Activated CD8-positive, alpha-beta memory T cell treated with anti-CD3 and anti-CD28 coated beads, Interleukin-2, amount 10 ng/mL, durations not matched to agents 7 days and 5 days (primary cell): ENCODE measurements around the gene LCMT1. TPM values are rescaled to one million over a fixed set of nuclear protein-coding genes. Genes with fewer than 3 reads are reported as not detected.
"Not testable (repeated sequence)": the region's sequence is repeated elsewhere in the genome, so short reads cannot be mapped to it uniquely, and the experiment has no call there.

ENCODE experiments used
- ATAC-seq: fragments of 150-1000 bp; cut with Tn5 transposase; one replicate; pipeline ENCODE4 v1.10.0; 2021; ENCODE audit warnings: moderate library complexity
- CTCF ChIA-PET: fragments of 350-600 bp; sonication (Branson Sonifier 250); formaldehyde crosslinking; loops from one replicate; lab custom pipeline; 2021; ENCODE audit warnings: antibody characterized with exemption; lab: Charles Lee
- DNase-seq: peaks from one replicate; pipeline ENCODE4 v3.0.0-alpha.2; 2020
- H3K27ac Mint-ChIP-seq: one replicate; pipeline ENCODE4 v1.8.0; 2021; ENCODE audit warnings: mild to moderate bottlenecking, mixed read lengths
- H3K27me3 Mint-ChIP-seq: one replicate; pipeline ENCODE4 v1.8.0; 2021; ENCODE audit warnings: mixed read lengths
- H3K36me3 Mint-ChIP-seq: one replicate; pipeline ENCODE4 v1.8.0; 2021; ENCODE audit warnings: mild to moderate bottlenecking, mixed read lengths
- H3K4me1 Mint-ChIP-seq: one replicate; pipeline ENCODE4 v1.8.0; 2021; ENCODE audit warnings: mixed read lengths
- H3K4me3 Mint-ChIP-seq: one replicate; pipeline ENCODE4 v1.8.0; 2021; ENCODE audit warnings: mild to moderate bottlenecking, moderate library complexity, mixed read lengths
- H3K9me3 Mint-ChIP-seq: one replicate; pipeline ENCODE4 v1.8.0; 2022; ENCODE audit warnings: low read depth, mixed read lengths
- total RNA-seq, 2 experiments: library from RNA; stranded (reverse); gene quantifications; one replicate each; pipeline ENCODE4 v1.2.3, GENCODE V29; 2021

Gene LCMT1
- total RNA-seq, result 10 to 100 TPM; 38.9 to 44.6 TPM

DNA sequence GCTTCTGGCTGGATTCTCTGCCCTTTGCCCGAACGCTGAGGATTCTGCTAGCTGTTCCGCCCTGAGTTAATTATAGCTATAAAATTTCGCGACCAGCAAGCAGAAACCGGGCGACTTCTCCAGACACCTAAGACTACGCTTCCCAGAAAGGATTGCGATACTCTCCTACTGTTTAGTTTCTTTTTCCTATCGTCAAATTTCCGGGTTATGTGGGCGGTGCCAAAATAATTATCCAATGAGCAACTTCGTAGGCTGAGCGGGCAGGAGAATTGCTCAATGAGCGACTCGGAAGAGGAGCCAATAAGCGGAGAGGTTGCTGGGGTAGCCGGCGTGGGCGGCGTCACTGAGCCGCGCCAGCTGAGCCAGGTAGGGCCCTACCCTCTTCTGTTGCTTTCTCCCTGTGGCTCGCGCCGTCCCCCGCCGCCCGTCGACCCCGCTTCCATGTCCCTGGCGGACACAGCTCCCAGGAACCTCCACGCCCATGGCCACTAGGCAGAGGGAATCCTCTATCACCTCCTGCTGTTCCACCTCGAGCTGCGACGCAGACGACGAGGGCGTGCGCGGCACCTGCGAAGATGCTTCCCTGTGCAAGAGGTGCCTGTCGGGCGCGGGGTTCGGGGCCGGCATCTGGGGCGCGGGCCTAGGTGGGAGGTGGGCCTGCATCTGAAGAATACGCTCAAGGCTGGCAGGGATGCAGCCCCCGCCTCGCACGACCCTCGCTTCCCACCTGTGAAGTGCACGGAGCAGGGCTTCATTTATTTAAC, at the start of gene LCMT1:
Gene LCMT1, plus strand, starts transcription at position 340 of the 764 bp plus-strand sequence. Its CDS starts 142 bp downstream, at position 482.
- Mint-ChIP-seq H3K4me3 (peak within 1 kb of the TSS; percentile 82), H3K4me1 (peaks cover 54% of the 10 kb centered on the region), H3K27ac (peak within 1 kb of the TSS; percentile 97), H3K27me3 (no peaks in the 10 kb centered on the region), H3K36me3 (peaks cover 3% of the 10 kb centered on the region), H3K9me3 (no peaks in the 10 kb centered on the region)
- CTCF ChIA-PET, result interaction anchor here (0.7 to 7.7 kb wide), 11 partner anchors 15 to 381 kb away, joined by 3 to 75 read pairs (median 3); no protein-coding TSS in a partner anchor
- ATAC-seq, result peak; percentile 93
- DNase-seq, result peak; percentile 97

DNA sequence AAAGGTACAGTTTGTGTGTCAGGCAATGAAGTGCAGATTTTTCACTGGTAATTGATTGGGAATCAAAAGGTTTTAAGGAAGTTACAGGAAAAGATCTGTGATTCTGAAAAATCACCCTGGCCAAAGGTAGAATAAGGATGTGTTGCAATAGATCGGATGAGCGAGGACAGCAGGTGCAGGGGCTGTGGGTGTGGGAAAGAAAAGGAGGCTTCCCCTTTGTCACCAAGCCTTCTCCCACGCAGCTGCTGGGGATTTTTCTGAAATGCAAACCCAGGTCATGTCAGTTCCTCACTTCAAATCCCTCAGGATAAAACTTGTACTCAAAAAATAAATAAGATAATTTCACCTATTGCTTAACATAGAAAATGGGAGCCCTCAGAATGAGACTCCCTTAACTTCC, 48.4 kb upstream of the LCMT1 start:
- H3K4me1 Mint-ChIP-seq, result peaks cover 59% of the 10 kb centered on the region
- no peaks in the 10 kb centered on the region for H3K36me3 Mint-ChIP-seq
- CTCF ChIA-PET, result no interaction called here
- no peak overlapping the region for H3K4me3 Mint-ChIP-seq
- peak overlapping the region; percentile 13 for H3K27ac Mint-ChIP-seq
- DNase-seq (no peak), ATAC-seq (no peak)
- no peaks in the 10 kb centered on the region for H3K27me3 Mint-ChIP-seq
- no peaks in the 10 kb centered on the region for H3K9me3 Mint-ChIP-seq

DNA sequence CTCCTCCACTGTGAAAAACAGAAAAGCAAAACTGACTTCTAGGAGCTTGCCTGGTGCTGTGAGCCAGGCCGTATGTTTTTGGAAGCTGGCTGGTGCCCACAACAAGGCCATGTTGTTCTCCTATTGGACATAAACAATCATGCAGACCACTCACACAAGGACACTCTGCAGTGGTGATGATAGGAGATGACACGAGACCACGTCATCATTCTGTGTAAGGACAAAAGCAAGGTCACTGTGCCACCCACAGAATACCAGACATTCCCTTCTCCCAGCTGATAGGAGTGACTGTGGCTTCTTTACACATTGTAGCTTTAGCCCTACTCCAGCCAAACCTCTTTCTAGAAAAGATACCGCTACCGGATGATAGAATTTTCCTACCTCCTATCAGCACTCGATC, 47.7 kb upstream of the LCMT1 start:
- no peak overlapping the region for H3K4me3 Mint-ChIP-seq
- CTCF ChIA-PET, result interaction anchor here (0.6 to 1.6 kb wide), 2 partner anchors 15 to 16 kb away, joined by 3 read pairs; no protein-coding TSS in a partner anchor
- H3K27ac Mint-ChIP-seq, result no peak overlapping the region
- ATAC-seq (no peak), DNase-seq (no peak)
- no peaks in the 10 kb centered on the region for H3K36me3 Mint-ChIP-seq
- H3K27me3 Mint-ChIP-seq, result no peaks in the 10 kb centered on the region
- H3K9me3 Mint-ChIP-seq, result no peaks in the 10 kb centered on the region
- H3K4me1 Mint-ChIP-seq, result peaks cover 60% of the 10 kb centered on the region

DNA sequence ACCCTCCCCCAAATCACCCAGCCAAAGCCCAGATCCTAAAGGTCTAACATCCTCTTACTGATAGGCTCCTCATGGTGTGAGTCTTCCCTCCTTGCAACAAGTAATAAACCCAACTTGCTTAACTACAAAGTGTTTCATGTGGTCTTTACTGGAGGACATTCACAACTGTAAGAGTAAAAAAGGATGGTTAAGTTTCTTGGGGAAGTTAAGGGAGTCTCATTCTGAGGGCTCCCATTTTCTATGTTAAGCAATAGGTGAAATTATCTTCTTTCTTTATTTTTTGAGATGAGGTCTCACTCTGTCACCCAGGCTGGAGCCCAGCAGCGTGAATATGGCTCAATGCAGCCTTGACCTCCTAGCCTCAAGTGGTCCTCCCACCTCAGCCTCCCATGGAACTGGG, 47.3 kb upstream of the LCMT1 start:
- ATAC-seq, H3K27ac Mint-ChIP-seq, DNase-seq, H3K4me3 Mint-ChIP-seq, H3K27me3 Mint-ChIP-seq, H3K9me3 Mint-ChIP-seq, H3K36me3 Mint-ChIP-seq: not testable (repeated sequence)
- CTCF ChIA-PET, result interaction anchor here (0.6 to 1.6 kb wide), 2 partner anchors 15 to 16 kb away, joined by 3 read pairs; no protein-coding TSS in a partner anchor
- H3K4me1 Mint-ChIP-seq, result peaks cover 60% of the 10 kb centered on the region

DNA sequence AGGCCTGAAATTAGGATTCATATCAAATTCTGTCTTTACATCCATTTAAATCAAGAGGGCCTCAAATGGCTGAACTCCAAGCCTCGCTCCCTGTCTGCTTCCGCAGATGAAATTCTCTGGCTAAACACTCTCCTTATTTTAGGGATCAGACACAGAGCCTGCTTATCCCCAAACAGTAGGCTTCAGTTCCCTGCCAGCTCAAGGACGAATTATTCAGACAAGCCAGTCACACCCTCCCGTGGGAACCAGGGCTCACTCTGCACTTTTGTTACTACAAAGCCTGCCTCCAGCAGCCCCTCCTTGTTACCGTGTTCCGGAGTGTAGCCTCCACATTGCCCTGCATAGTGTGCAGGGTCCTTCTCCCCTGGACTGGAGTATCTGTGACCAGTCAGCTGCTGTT, 46.6 kb upstream of the LCMT1 start:
- Mint-ChIP-seq H3K36me3 (no peaks in the 10 kb centered on the region), H3K27ac (no peak overlapping the region), H3K27me3 (no peaks in the 10 kb centered on the region), H3K4me3 (no peak overlapping the region), H3K4me1 (peaks cover 65% of the 10 kb centered on the region), H3K9me3 (no peaks in the 10 kb centered on the region)
- ATAC-seq (no peak), DNase-seq (no peak)
- CTCF ChIA-PET, result interaction anchor here (1.0 to 2.2 kb wide), 4 partner anchors 15 to 160 kb away, joined by 3 to 7 read pairs (median 4); no protein-coding TSS in a partner anchor

DNA sequence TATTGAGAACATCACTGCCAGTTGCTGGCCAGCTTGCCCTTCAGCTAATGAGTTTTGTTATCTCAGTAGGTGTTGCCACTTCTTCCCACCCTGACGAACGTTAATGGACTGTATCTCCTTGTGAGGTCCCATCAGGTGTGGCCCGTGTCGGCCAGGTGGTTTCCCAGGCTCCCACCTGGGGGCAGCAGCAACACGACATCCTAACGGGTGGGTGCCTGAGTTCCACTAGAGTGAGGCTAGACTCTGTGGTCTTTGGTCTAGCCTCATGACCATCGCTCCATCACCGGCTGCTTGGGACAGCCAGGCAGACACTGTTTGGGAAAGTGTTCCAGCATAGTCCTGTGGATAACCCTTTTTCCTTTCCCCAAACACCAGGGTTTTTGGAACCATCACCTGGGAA, 45.6 kb upstream of the LCMT1 start:
- ATAC-seq (no peak), DNase-seq (no peak)
- Mint-ChIP-seq H3K27me3 (no peaks in the 10 kb centered on the region), H3K36me3 (no peaks in the 10 kb centered on the region), H3K4me1 (peaks cover 56% of the 10 kb centered on the region), H3K9me3 (no peaks in the 10 kb centered on the region), H3K27ac (no peak overlapping the region), H3K4me3 (no peak overlapping the region)
- CTCF ChIA-PET, result interaction anchor here (0.6 to 2.2 kb wide), 5 partner anchors 34 to 159 kb away, joined by 3 to 13 read pairs (median 6); partner anchors contain the start of gene ARHGAP17

DNA sequence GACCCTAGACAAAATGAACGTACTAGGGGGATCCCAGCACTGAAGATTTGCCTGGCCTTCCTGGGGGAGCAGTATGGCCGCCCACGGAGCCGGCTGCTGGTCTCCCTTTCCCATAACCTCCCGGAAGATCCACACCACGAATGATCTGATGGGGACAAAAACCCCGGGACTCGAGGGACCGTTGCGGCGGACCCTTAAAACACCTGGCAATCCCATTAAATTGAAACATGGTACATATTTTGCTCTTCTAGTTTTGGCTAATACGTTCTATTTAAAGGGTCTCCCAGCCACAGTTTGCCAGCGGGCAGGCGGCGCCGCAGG, 45.2 kb upstream of the LCMT1 start:
- H3K36me3 Mint-ChIP-seq, result no peaks in the 10 kb centered on the region
- no peaks in the 10 kb centered on the region for H3K27me3 Mint-ChIP-seq
- H3K4me1 Mint-ChIP-seq, result peaks cover 52% of the 10 kb centered on the region
- no peaks in the 10 kb centered on the region for H3K9me3 Mint-ChIP-seq
- peak overlapping the region; percentile 88 for H3K27ac Mint-ChIP-seq
- peak overlapping the region; percentile 55 for H3K4me3 Mint-ChIP-seq
- CTCF ChIA-PET, result interaction anchor here (1.0 to 2.2 kb wide), 8 partner anchors 8 to 159 kb away, joined by 3 to 13 read pairs (median 6); partner anchors contain the start of gene ARHGAP17
- no peak for DNase-seq
- ATAC-seq, result no peak

DNA sequence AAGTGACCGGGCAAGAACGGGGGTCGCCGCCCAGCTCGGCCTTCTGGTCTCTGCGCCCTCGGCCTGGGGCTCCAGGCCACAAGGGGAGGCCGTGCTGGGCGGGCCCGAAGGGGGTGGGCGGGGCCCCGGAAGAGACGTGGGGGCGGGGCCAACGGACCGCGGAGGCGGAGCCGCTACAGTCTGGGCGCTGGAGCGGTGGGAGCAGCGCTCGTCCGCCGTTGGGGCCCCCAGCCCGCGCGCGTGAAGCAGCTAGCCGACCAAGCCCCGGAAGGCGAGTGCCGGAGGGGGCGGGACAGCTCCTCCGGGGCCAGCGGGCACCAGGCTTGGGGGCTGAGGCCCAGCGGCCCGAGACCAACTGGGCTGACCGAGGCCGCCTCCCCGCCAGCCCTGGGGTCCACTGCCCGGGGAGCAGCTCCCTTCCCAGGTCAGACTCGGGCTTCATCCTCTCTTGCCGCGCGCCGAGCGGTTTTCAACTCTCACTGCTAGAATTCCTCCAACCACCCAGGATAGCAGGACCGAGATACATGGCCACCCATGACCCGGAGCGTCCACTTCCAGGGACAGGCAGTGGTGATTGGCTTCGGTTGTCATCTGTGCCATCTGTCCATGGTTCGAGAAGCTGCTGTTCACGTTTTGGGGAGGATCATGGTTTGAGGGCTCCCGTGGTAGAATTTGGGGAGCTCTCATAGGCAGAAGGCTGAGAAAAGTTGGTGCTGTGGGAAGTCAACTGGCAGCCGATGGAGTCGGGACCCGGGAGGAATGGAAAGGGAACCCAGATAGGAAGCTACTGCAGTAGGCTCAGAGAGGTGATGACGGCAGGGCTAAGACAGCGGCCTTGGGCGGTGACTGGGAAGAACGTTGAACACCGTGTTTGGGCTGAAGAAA, 44.6 kb upstream of the LCMT1 start:
- DNase-seq (peak; percentile 90), ATAC-seq (peak; percentile 97)
- no peaks in the 10 kb centered on the region for H3K36me3 Mint-ChIP-seq
- H3K27me3 Mint-ChIP-seq, result no peaks in the 10 kb centered on the region
- CTCF ChIA-PET, result interaction anchor here (0.6 to 2.2 kb wide), 11 partner anchors 9 to 166 kb away, joined by 3 to 13 read pairs (median 5); partner anchors contain the start of gene ARHGAP17
- H3K4me3 Mint-ChIP-seq, result peak overlapping the region; percentile 85
- peaks cover 46% of the 10 kb centered on the region for H3K4me1 Mint-ChIP-seq
- H3K9me3 Mint-ChIP-seq, result no peaks in the 10 kb centered on the region
- peak overlapping the region; percentile 88 for H3K27ac Mint-ChIP-seq

DNA sequence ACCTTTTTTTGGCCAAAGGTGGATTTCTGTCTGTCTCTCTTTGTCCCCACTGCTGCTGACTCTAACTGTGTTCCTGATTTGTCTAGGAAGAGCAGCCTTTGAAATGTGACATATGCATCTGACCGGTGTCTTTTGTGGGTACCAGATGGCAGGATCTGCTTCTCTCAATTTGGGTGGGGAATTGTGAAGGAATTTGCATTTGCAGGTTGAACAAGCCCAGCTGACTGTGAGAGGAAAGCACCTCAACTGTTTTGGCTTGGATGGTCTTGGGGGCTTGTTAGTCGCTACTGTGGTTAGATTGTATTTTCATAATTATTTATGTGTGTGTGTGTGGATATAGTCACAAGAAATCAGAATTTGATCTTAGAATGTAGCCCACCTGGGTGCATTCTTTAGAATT, 37.7 kb upstream of the LCMT1 start:
- CTCF ChIA-PET, result no interaction called here

DNA sequence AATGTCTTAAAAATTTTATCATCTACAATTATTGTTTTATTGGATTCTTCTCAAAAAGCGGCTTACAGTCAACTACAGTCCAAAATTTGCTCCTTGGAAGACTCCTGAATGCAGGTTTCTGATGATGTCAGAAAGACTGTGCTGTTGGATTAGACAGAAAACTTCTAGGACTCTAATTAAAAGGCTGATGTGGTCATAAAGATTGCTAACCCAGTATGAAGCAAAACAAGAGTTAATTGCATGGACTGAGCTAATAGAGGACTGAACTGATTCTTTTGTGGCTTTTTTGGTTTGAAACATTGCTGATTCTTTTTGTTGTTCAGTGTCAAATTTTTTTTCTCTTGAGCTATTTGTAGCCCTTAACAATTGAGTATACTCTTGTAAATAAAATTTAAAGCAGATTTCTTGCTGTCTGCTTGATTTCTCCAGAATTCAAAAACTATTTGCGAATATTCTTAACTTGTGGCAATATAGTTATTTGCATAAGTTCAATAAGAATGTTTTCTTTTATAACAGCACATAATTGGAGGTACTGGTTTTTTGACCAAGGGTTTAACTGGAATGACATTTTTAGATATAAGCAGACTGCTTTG, 33.1 kb upstream of the LCMT1 start:
- Mint-ChIP-seq H3K9me3 (no peaks in the 10 kb centered on the region), H3K4me3 (no peak overlapping the region), H3K27me3 (no peaks in the 10 kb centered on the region), H3K36me3 (no peaks in the 10 kb centered on the region), H3K4me1 (peaks cover 2% of the 10 kb centered on the region), H3K27ac (no peak overlapping the region)
- ATAC-seq (no peak), DNase-seq (no peak)
- CTCF ChIA-PET, result interaction anchor here (1.0 to 1.1 kb wide), 2 partner anchors 15 to 33 kb away, joined by 3 read pairs; partner anchors contain the start of gene LCMT1

More for the DNA sequence above, 37.7 kb upstream of the LCMT1 start:
- Mint-ChIP-seq H3K36me3 (no peaks in the 10 kb centered on the region), H3K4me1 (peaks cover 6% of the 10 kb centered on the region), H3K27me3 (no peaks in the 10 kb centered on the region), H3K9me3 (no peaks in the 10 kb centered on the region), H3K27ac (no peak overlapping the region), H3K4me3 (no peak overlapping the region)
- ATAC-seq (no peak), DNase-seq (no peak)

DNA sequence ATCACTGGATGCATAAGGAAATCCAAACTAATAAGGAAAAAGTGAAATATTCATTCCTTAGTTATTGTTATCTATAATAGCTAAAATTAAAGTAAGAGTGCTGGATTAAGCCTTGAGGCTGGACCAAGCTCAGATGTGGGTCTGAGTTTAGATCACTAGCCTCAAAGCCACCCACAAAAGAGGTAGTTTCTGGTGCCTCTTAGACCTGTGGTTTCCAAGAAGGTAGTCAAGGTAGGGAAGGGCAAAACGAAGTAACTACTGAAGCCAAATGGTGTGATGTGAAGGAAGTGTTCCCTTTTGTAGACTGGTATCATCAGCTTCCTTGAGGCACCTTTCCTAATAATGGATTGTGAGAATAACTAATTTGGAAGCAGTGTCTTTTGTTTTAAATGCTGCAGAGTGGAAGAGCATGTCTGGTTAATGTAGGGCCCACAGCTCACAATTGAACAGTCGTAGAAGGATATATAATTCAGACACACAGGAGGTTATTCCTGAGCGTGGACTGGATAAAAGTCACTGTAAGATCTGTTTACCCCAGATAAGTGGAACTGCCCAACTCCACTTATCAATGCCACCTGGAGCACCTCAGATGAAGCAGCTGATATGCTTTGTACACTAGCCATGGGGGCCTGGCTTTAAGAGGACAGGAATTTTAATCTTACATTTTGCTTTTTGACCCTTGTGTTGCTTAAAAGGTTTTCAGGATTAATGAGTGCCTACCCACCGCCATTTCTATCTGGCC, 31.7 kb upstream of the LCMT1 start:
- ATAC-seq, result no peak
- Mint-ChIP-seq H3K36me3 (no peaks in the 10 kb centered on the region), H3K9me3 (no peaks in the 10 kb centered on the region), H3K27me3 (no peaks in the 10 kb centered on the region), H3K4me3 (no peak overlapping the region), H3K4me1 (peaks cover 2% of the 10 kb centered on the region), H3K27ac (no peak overlapping the region)
- no peak for DNase-seq
- CTCF ChIA-PET, result interaction anchor here (1.0 kb wide), 1 partner anchor 16 kb away, joined by 3 read pairs; no protein-coding TSS in a partner anchor

DNA sequence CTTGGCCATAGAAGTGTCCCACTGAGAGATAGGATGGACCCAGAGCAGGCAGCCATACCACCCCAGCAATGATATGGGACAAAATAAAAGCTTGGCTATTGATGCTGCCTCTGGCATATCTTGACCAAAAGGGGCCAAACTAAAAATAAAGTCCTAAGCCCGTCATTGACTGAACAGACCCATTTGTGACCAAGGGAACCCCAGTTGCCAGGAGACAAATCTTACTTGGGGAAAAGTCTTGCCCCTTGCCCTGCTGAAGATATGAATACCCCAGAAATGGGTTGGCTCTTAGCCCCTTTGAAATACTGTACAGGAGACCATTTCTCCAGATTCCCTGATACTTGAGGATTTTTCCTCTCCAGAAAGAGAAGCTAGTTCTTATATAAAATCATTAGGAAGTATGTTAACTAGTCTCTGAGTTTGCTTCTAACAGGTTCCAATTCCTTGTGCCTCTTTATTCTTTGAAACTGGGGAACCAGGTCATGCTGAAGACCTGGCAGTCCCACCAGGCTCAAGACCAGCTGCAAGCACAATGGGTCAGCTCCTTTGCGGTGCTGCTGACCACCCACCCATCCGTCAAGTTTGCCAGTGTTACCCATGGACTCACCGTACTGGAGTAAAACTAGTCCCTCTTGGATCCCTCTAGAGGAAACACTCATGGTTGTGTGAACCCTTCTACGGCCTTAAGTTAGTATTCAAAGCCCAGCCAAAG, 31.0 kb upstream of the LCMT1 start:
- Mint-ChIP-seq H3K36me3 (no peaks in the 10 kb centered on the region), H3K27ac (no peak overlapping the region), H3K9me3 (no peaks in the 10 kb centered on the region), H3K27me3 (no peaks in the 10 kb centered on the region), H3K4me3 (no peak overlapping the region), H3K4me1 (peaks cover 2% of the 10 kb centered on the region)
- no peak for DNase-seq
- no peak for ATAC-seq
- CTCF ChIA-PET, result no interaction called here
